IMR-90 (cell line): ENCODE measurements around the gene STUB1. TPM values are rescaled to one million over a fixed set of nuclear protein-coding genes. Genes with fewer than 3 reads are reported as not detected.

Source experiments
- ATAC-seq: fragments of 200-7000 bp; cut with Tn5 transposase; 2 replicates; pipeline ENCODE4 v1.9.1; 2020; ENCODE audit warnings: low read depth, mild to moderate bottlenecking, moderate library complexity
- BruUV-seq: library from RNA; stranded (reverse); fragments of 400-500 nt; replicated peaks from 2 replicates; lab custom pipeline; 2021; lab: Mats Ljungman, UMichigan
- CTCF ChIA-PET: fragments of 300-600 bp; formaldehyde crosslinking; extraction: SDS; loops from one replicate; lab custom pipeline; 2021; ENCODE audit warnings: antibody characterized with exemption; lab: Yijun Ruan, JAX
- POLR2A ChIA-PET: fragments of 300-600 bp; sonication (Branson Sonifier 250); formaldehyde crosslinking; loops from one replicate; lab custom pipeline; 2022; ENCODE audit warnings: antibody characterized with exemption; ENCODE audit not compliant: unreplicated experiment; lab: Charles Lee
- DNase-seq: peaks from one replicate; pipeline ENCODE4 v3.0.0; 2013
- H2AFZ ChIP-seq: replicated peaks from 2 replicates; pipeline ENCODE3; 2013; ENCODE audit warnings: low read length, mild to moderate bottlenecking; ENCODE audit not compliant: poor library complexity
- H2AK5ac ChIP-seq: 2 replicates; pipeline ENCODE4 v1.6.1; 2013; ENCODE audit warnings: low read depth, low read length, inconsistent platforms
- H2AK9ac ChIP-seq: replicated peaks from 2 replicates; pipeline ENCODE3; 2013; ENCODE audit warnings: mild to moderate bottlenecking, low read depth, low read length, moderate library complexity; ENCODE audit not compliant: poor library complexity
- H2BK120ac ChIP-seq: 2 replicates; pipeline ENCODE4 v1.6.1; 2013; ENCODE audit warnings: low read depth, low read length, inconsistent platforms
- H2BK15ac ChIP-seq: 3 replicates; pipeline ENCODE4 v1.6.1; 2013; ENCODE audit warnings: low read depth, low read length, inconsistent platforms
- H2BK20ac ChIP-seq: 2 replicates; pipeline ENCODE4 v1.6.1; 2013; ENCODE audit warnings: low read depth, mild to moderate bottlenecking, inconsistent platforms, low read length, moderate library complexity
- H2BK5ac ChIP-seq: 2 replicates; pipeline ENCODE4 v1.6.1; 2013; ENCODE audit warnings: mild to moderate bottlenecking, low read depth, low read length, inconsistent platforms; ENCODE audit not compliant: poor library complexity, severe bottlenecking
- H3K14ac ChIP-seq: replicated peaks from 2 replicates; pipeline ENCODE4 v1.6.1; 2013; ENCODE audit warnings: low read depth, low read length, inconsistent platforms
- H3K18ac ChIP-seq: 2 replicates; pipeline ENCODE4 v1.6.1; 2013; ENCODE audit warnings: low read depth, low read length, control low read depth
- H3K23ac ChIP-seq: 2 replicates; pipeline ENCODE4 v1.6.1; 2013; ENCODE audit warnings: low read depth, low read length, inconsistent platforms
- H3K27ac ChIP-seq: 2 replicates; pipeline ENCODE4 v1.5.1; 2013; ENCODE audit warnings: mild to moderate bottlenecking, control low read depth, low read length; ENCODE audit not compliant: insufficient read depth
- H3K27me3 ChIP-seq: 2 replicates; pipeline ENCODE4 v1.6.1; 2013; ENCODE audit warnings: low read length; ENCODE audit not compliant: control insufficient read depth, insufficient read depth
- H3K36me3 ChIP-seq: 2 replicates; pipeline ENCODE4 v1.6.1; 2013; ENCODE audit warnings: low read length, mixed read lengths; ENCODE audit not compliant: control insufficient read depth, insufficient read depth
- H3K4ac ChIP-seq: 2 replicates; pipeline ENCODE4 v1.6.1; 2013; ENCODE audit warnings: low read depth, low read length, inconsistent platforms
- H3K4me1 ChIP-seq: 2 replicates; pipeline ENCODE4 v1.6.1; 2013; ENCODE audit warnings: low read length, mixed read lengths; ENCODE audit not compliant: control insufficient read depth, insufficient read depth
- H3K4me2 ChIP-seq: 2 replicates; pipeline ENCODE4 v1.6.1; 2013; ENCODE audit warnings: low read depth, mild to moderate bottlenecking, control low read depth, low read length, moderate library complexity
- H3K4me3 ChIP-seq: 2 replicates; pipeline ENCODE4 v1.5.1; 2013; ENCODE audit warnings: low read depth, mild to moderate bottlenecking, control low read depth, low read length, moderate library complexity; ENCODE audit not compliant: insufficient read depth
- H3K56ac ChIP-seq: 2 replicates; pipeline ENCODE4 v1.6.1; 2013; ENCODE audit warnings: low read length, inconsistent platforms; ENCODE audit not compliant: insufficient read depth; ENCODE audit errors: extremely low read depth
- H3K79me1 ChIP-seq, 2 experiments: 2 replicates each; pipeline ENCODE4 v1.6.1; 2013; ENCODE audit warnings: low read length in 2 of 2, inconsistent platforms in 1 of 2, low read depth in 1 of 2
- H3K9ac ChIP-seq: 2 replicates; pipeline ENCODE4 v1.6.1; 2013; ENCODE audit warnings: low read depth, low read length, control low read depth
- H3K9me1 ChIP-seq: 2 replicates; pipeline ENCODE4 v1.6.1; 2013; ENCODE audit warnings: low read length, inconsistent platforms; ENCODE audit not compliant: insufficient read depth
- H3K9me3 ChIP-seq: 2 replicates; pipeline ENCODE4 v1.6.1; 2013; ENCODE audit warnings: low read length; ENCODE audit not compliant: control insufficient read depth, insufficient read depth
- H4K20me1 ChIP-seq: 2 replicates; pipeline ENCODE4 v1.6.1; 2013; ENCODE audit warnings: low read length, inconsistent platforms; ENCODE audit not compliant: insufficient read depth
- H4K5ac ChIP-seq: 2 replicates; pipeline ENCODE4 v1.6.1; 2013; ENCODE audit warnings: mild to moderate bottlenecking, low read depth, low read length, control low read depth
- H4K8ac ChIP-seq, 2 experiments: 2 replicates each; pipeline ENCODE4 v1.6.1; 2013; ENCODE audit warnings: low read depth in 2 of 2, low read length in 2 of 2, control low read depth in 1 of 2, inconsistent platforms in 1 of 2
- H4K91ac ChIP-seq: 2 replicates; pipeline ENCODE4 v1.6.1; 2013; ENCODE audit warnings: low read depth, low read length, inconsistent platforms; ENCODE audit not compliant: insufficient read depth
- CEBPB ChIP-seq: IDR thresholded peaks from 2 replicates; pipeline ENCODE4 v1.6.1; 2012; ENCODE audit warnings: low read depth, low read length, improper control_type of control experiment
- CHD1 ChIP-seq: IDR thresholded peaks from 2 replicates; pipeline ENCODE4 v1.6.1; 2012; ENCODE audit warnings: low read depth, low read length, improper control_type of control experiment
- FOS ChIP-seq: fragments of 150-350 bp; IDR thresholded peaks from 2 replicates; pipeline ENCODE4 v1.6.1; 2016; ENCODE audit warnings: low read depth, low read length
- MXI1 ChIP-seq: IDR thresholded peaks from 2 replicates; pipeline ENCODE4 v1.6.1; 2012; ENCODE audit warnings: low read depth, mild to moderate bottlenecking, low read length, moderate library complexity, borderline replicate concordance
- POLR2A ChIP-seq: IDR thresholded peaks from 2 replicates; pipeline ENCODE4 v1.6.1; 2012; ENCODE audit warnings: mild to moderate bottlenecking, low read depth, low read length
- RFX5 ChIP-seq: IDR thresholded peaks from 2 replicates; pipeline ENCODE4 v1.8.0; 2012; ENCODE audit warnings: low read depth, mild to moderate bottlenecking, low read length, moderate library complexity
- SMC3 ChIP-seq: fragments of 150-350 bp; IDR thresholded peaks from 2 replicates; pipeline ENCODE4 v1.6.1; 2016; ENCODE audit warnings: low read depth, mild to moderate bottlenecking, antibody characterized with exemption, low read length, moderate library complexity
- WGBS, 2 experiments: methylation state at CpG; one replicate each; pipeline versions ENCODE4 v1.1.5 to v1.1.7; 2013; ENCODE audit warnings: missing lambda C conversion rate in 2 of 2; ENCODE audit not compliant: insufficient read length in 1 of 2; ENCODE audit errors: extremely low coverage in 2 of 2; 5-methylcytosine and 5-hydroxymethylcytosine counted together
- dilution Hi-C: fragments of 300-500 bp; cut with HindIII; formaldehyde crosslinking; loops from one replicate; pipeline ENCODE4 v1.14.3; 2018; ENCODE audit warnings: low sequenced_read_pairs; ENCODE audit not compliant: unreplicated experiment
- in situ Hi-C: fragments of 300-500 bp; cut with MboI; formaldehyde crosslinking; loops from 3 replicates; pipeline ENCODE4 v1.14.3; 2019; ENCODE audit warnings: low sequenced_read_pairs, inconsistent platforms, mixed read lengths
- intact Hi-C: fragments of 100-400 bp; cut with micrococcal nuclease; formaldehyde crosslinking; loops from 2 replicates; pipeline ENCODE4 v1.10.0; 2022
- polyA plus RNA-seq, 3 experiments: library from polyadenylated mRNA; depleted of rRNA; stranded (reverse); fragments of >200 nt; gene quantifications; 2 replicates each; pipeline ENCODE4 v1.2.3, GENCODE V29; 2012; ENCODE audit warnings: low replicate concordance in 1 of 3
- total RNA-seq: library from RNA; depleted of rRNA; stranded (reverse); fragments of >200 nt; gene quantifications from 2 replicates; pipeline ENCODE4 v1.2.3, GENCODE V29; 2012
- TF ChIP-seq, protein P1 (sequence below): fragments of 150-350 bp; IDR thresholded peaks from 2 replicates; pipeline ENCODE4 v1.6.1; 2016; ENCODE audit warnings: low read depth, mild to moderate bottlenecking, low read length, moderate library complexity, borderline replicate concordance

STUB1 gene
- total and polyA plus RNA-seq, 2 of the 4 experiments (the other 2 are of a cell fraction) = 183 to 186 TPM

DNA sequence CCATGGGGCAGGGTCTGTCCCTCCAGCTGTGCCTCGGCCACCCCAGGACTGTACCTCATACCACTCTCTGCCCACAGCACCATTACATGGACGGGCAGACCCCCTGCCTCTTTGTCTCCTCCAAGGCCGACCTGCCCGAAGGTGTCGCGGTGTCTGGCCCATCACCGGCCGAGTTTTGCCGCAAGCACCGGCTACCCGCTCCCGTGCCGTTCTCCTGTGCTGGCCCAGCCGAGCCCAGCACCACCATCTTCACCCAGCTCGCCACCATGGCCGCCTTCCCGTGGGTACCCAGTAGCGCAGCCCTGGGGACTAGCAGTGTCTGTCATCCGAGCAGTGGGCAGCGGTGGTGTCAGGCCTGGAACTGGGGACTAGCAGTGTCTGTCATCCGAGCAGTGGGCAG is 7.4 kb upstream of the STUB1 start:
- Histone ChIP-seq H4K20me1 (peaks cover 27% of the 10 kb centered on the region), H2AFZ (no peak overlapping the region), H3K4me1 (peaks cover 14% of the 10 kb centered on the region), H3K9me3 (no peaks in the 10 kb centered on the region), H2AK9ac (no peak overlapping the region), H2BK15ac (no peak overlapping the region), H2AK5ac (no peak overlapping the region), H4K8ac (no peak overlapping the region), H3K18ac (no peak overlapping the region), H2BK120ac (no peak overlapping the region), H3K9ac (no peak overlapping the region), H3K27ac (no peak overlapping the region), H3K36me3 (peaks cover 47% of the 10 kb centered on the region), H3K56ac (no peak overlapping the region), H2BK20ac (no peak overlapping the region), H3K4me3 (no peak overlapping the region), H3K9me1 (no peaks in the 10 kb centered on the region; the same call in 1 of the 2 replicates), H3K27me3 (no peaks in the 10 kb centered on the region), H3K4me2 (no peak overlapping the region), H4K5ac (no peak overlapping the region), H3K4ac (no peak overlapping the region), H3K79me1 (peaks cover 0 to 37% of the 10 kb centered on the region in 2 experiments; a peak in 1 of 4 replicates), H3K23ac (no peak overlapping the region), H3K14ac (no peak overlapping the region), H2BK5ac (no peak overlapping the region), H4K91ac (no peak overlapping the region)
- CTCF ChIA-PET = no interaction called here
- no peak for TF ChIP-seq CHD1
- TF ChIP-seq, protein P1, sequence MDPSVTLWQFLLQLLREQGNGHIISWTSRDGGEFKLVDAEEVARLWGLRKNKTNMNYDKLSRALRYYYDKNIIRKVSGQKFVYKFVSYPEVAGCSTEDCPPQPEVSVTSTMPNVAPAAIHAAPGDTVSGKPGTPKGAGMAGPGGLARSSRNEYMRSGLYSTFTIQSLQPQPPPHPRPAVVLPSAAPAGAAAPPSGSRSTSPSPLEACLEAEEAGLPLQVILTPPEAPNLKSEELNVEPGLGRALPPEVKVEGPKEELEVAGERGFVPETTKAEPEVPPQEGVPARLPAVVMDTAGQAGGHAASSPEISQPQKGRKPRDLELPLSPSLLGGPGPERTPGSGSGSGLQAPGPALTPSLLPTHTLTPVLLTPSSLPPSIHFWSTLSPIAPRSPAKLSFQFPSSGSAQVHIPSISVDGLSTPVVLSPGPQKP = no peak
- TF ChIP-seq CEBPB = no peak
- TF ChIP-seq FOS = no peak
- no peak for TF ChIP-seq RFX5
- TF ChIP-seq SMC3 = no peak
- TF ChIP-seq POLR2A = no peak
- TF ChIP-seq MXI1 = no peak
- ATAC-seq (no peak), DNase-seq (no peak)
- in situ Hi-C loops = no loop called here
- POLR2A ChIA-PET = no interaction called here
- no TSS peak for BruUV-seq
- WGBS, 2 experiments = 98% methylated on average over 11 of the region's 21 CpGs; no CpG with 5 or more reads in 1 of the 2 experiments
- intact Hi-C loops = no loop called here
- dilution Hi-C loops = no loop called here
